Occipital lobe (tissue), 2 donors: ENCODE measurements around the gene MROH2A. TPM values are rescaled to one million over a fixed set of nuclear protein-coding genes. Genes with fewer than 3 reads are reported as not detected.

Experiments
- DNase-seq: peaks from one replicate; lab custom pipeline; 2025; lab: John Stamatoyannopoulos, UW
- total RNA-seq: library from RNA; depleted of rRNA; stranded (reverse); fragments of >200 nt; gene quantifications from one replicate; pipeline ENCODE4 v1.2.3, GENCODE V29; 2014

Gene MROH2A
- total RNA-seq, 1 donor from 2014 or later: not detected

DNA sequence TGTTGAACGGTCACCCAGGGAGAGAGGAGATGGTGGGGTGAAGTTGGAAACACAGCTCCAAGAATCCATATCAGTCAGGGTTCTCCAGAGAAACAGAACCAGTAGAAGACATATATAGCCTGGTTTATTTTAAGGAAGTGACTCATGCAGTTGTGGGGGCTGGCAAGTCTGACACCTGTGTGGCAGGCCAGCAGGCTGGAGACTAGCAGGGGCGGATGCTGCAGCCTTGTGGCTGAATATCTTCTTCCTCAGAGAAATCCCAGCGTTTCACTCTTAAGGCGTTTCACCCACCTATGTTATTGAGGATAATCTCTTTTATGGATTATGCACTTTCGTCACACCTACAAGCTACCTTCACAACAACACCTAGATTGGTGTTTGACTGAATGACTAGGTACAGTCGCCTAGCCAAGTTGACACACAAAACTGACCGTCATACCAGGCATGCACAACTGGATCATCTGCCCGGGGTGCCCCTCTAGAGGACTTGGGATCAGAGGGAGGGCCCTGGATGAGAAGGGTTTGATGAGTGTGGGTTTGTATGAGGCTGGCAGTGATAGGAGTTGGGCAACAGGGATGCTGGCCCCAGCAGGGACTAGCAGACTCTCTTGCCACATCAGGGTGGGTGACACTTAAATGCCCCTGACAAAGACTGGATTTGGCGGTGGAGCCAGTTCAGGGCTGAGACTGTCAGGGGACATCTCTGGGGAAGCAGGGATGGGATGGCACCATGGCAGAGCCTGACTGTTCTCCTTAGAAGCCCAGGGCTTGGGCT lies 23.4 kb downstream of the MROH2A start:
- no peak for DNase-seq

DNA sequence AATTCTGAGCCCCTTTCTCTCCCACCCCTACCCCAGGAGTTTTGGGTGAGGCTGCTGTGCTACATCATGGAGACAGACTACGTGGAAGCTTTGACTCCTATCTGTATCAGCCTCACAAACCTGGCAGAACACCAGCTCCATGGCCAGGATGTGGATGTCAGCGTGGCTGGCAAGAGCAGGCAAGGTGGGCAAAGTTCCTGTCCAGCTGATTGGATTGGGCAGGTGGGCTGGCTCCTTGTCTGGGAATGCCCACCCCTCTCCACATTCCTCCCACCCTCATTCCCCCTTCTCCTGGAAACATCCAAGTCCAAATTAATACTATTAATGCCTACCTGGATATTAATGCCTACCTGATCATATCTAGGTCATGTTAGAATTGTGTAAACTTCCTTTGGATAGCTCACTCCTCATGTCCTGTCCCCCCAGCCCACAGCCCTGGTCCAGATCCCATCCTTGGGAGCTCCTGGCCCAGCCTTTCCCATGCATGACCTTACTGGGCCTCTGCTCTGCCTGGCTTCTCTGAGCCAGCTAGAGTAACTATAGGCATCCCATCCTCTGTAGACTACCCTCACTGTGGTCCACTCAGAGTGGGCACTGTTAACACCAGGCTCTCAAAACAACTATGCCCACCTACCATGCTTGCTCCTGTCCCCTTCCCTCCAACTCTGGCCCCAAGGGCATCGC lies 24.1 kb downstream of the MROH2A start:
- DNase-seq: no peak

GRCh38 chr2:233803292-233803911 lies 25.3 kb downstream of the MROH2A start:
- DNase-seq: no peak

DNA sequence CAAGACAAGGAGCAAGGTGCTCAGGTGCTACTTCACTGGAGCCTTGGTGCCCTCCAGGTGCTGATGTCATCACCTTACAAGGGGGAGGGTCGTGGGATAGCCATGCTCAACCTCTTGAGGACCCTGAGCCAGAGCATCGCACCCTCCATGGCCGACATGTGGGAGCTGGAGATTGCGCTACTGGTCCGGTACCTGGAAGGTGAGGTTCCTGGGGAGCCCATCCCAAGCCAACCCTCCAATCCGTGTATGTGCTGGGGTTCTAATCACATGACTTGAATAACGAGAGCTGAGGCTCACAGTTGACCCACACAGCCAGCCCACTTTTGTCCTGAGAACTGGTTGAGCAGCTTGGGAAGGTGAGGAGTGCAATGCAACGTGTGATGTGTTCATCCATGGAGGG lies 25.9 kb downstream of the MROH2A start:
- no peak for DNase-seq

DNA sequence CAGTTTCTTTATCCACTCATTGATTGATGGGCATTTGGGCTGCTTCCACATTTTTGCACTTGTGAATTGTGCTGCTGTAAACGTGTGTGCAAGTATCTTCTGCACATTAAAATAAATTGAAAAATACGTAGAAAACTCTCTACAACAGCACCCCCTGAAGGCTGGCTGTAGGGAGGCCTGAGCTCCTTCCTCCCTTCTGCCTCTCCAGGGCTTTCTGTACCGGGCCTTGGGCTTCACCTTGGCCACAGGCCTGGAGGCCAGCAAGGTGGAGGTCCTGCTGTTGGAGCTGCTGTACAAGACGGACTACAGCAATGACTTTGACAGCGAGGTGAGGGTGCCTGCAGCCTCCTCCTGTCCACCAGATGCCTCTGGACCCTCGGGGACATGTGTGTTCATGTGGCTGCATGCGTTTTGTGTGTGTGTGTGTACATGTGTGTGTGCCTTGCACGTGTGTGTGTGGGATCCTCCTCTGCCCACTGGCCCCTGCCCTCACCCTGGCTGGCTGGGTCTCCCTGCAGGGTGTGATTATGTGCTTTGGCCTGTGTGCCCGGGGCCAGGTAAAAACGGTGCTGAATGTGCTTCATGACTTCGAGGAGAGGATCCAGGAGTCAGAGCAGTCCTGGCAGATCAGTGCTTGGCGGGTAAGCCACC lies 29.2 kb downstream of the MROH2A start:
- no peak for DNase-seq

- DNase-seq: no peak
Observed at GRCh38 chr2:233807966-233808935, 30.1 kb downstream of the MROH2A start.

GRCh38 chr2:233810385-233810784 lies 32.3 kb downstream of the MROH2A start:
- DNase-seq: no peak

DNA sequence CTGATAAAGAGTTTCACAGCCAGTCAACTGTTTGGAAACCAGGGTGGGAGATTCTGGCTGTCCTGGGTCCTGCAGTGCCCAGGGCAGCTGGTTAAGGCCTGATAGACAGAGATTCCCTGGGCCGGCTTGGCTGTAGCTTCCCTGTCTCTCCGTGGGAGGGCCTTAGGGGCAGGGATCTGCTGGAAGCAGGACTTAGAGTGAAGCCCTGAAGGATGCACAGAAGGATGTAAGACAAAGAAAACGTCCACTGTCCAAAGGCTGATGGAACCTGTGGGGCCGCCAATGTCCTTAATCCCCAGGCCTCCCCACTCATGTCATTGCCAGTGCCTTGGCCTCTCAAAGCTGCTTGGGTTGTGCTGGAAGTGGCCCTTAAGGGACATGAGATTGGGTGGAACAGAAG lies 33.0 kb downstream of the MROH2A start:
- DNase-seq: no peak

DNA sequence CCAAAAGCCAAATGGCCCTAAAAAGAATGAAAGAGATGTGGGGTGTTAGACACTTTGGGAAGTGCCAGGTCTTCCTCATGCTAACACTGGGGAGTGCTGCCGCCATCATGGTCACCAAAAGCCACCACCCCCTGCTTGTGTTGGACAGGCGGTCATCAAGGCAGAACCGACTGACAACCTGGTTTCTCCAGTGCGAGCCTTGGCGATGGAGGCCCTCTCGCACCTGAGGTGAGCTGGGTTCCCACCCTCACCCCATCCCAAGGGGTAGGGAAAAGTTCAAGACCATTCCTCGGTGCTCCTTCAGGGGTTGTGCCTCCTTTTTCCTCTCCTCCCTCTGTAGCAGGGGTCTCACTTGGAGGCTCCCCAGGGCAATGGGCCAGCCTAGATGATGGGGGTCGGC lies 33.6 kb downstream of the MROH2A start:
- no peak for DNase-seq

- DNase-seq: no peak
Observed at GRCh38 chr2:233813236-233814055, 35.3 kb downstream of the MROH2A start.

DNA sequence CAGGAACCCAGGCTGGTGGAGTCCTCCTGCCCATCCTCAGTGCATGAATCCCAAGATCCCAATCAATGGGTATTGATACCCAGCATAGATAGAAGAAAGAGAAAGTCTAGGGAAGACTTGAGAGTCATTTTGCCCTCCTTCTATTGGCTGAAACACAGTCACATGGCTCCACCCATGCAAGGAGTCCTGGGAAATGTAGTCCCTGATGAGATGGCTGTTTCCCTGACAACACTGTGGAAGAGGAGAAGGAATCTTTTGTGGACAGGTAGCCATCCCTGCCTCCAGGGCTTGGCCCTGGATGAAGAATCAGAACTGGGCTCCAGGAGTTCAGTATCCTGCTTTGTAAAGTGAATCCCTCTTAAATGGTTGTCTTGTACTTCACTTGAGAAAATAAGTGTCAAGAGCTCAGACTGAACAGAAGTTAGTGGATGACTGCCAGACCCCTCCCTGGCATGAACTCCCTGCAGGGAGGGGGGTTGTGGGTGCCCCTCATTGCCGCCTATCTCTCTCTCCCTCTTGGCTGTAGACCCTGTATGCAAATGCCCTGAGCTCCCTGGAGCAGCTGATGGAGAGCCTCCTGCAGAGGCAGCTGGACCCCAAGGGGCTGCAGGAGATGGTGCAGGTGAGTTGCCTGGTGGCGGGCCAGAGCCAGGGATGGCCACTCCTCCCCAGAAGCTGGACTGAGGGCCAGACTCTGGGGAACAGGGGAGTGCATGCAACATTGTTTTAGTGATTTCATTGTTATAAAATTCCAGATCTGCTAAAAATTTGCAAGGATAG lies 36.1 kb downstream of the MROH2A start:
- DNase-seq: no peak

- DNase-seq: no peak
Observed at GRCh38 chr2:233815861-233816260, 37.7 kb downstream of the MROH2A start.

- no peak for DNase-seq
Observed at GRCh38 chr2:233816334-233816733, 38.2 kb downstream of the MROH2A start.

DNA sequence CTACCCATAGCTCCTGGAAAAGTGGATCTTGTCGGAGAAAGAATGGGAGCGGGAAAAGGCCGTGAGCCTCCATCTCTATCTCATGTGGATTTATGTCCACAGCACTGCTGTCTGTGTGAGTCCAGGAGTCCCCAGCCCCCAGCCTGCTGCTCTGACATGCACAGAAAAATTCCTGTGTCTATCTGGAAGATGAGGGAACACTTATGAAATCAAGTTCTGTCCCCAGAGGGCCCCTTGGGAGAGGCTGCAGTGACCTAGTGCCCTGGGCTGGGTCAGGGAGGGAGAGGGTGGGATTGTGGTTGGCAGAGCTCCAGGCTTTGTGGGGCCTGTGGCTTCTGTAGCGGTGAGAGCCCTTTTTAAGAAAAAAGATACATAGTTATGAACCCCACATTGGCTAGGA lies 38.6 kb downstream of the MROH2A start:
- DNase-seq: no peak

DNA sequence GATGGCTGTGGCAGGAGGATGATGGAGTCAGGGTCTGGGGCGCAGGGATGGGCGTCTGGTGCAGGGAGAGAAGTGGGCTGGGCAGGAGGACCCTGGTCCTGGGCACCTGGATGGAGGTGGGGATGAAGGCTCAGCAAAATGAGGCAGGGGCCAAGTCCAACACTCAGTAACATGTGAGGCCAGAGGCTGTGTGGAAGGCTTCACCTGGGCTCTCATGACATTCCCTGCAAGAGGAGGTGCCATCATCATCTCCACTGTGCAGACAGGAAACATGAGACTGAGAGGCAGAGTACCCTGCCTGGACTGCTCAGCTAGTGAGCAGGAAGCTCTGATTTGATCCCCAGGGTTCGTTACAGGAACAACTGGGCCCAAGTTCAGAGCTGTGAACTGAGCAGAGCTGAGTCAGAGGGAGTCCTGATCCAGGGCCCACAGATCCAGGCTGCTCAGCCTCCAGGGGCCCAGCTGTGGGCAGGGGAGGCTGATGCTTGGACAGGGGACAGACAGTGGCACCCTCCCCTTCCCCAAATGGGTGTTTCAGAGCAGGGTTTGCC lies 39.3 kb downstream of the MROH2A start:
- DNase-seq: no peak

- no peak for DNase-seq
Observed at GRCh38 chr2:233817995-233818638, 40.0 kb downstream of the MROH2A start.

DNA sequence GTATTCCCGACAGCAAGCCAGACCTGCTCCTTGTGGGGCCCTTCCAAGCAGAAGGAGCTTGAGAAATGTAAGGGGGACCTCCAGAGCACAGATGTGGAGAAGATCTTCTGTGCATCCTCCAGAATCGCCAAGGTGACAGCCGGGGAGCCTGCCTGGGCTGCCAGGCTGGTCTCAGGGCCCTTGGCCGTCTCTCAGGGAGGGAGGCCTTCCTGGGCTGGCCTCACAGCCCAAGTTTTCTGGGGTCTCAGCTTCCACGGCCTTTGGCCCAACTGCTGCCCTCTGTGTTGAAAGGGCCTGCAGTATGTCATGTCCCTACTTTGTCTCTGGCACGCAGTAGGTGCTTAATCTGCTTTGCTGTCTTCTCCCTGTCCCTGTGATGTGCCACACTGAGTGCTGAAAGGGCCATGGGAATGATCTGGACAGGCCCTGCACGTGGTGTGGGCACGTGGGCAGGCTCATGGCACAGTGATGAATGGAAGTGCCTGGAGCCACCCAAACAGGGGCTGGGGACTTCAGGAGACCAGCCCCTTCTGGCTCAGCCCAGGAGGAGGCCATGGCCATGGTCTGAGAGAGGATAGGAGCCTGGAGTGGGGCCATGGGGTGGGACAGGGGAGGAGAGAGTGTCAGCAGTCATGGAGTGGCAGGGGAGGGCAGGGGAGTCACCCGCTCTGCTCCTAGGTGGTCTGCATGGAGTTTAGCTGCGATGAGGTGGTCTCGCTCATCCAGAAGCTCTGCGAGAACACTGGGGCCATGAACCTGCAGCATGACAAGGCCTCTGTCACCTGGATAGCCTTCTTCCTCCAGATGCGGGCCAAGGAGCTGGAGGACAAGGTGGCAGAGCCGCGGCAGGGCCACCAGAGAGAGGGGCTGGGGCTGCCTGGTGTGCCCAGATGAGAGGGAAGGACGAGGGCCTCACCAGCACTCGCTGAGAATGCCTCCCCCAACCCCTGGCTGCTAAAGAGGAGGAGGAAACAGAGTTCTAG lies 40.8 kb downstream of the MROH2A start:
- no peak for DNase-seq
